Chondrocyte (in vitro differentiated cells): ENCODE data around the gene GSAP. TPM values are rescaled to one million over a fixed set of nuclear protein-coding genes. Genes with fewer than 3 reads are reported as not detected.

ENCODE experiments used
- DNase-seq: peaks from one replicate; pipeline ENCODE4 v3.0.0; 2021; ENCODE audit warnings: mixed read lengths, low spot score
- H3K27ac Mint-ChIP-seq: one replicate; pipeline ENCODE4 v1.8.0; 2021; ENCODE audit warnings: mild to moderate bottlenecking, moderate library complexity, mixed read lengths; ENCODE audit not compliant: unreplicated experiment
- H3K27me3 Mint-ChIP-seq: 2 replicates; pipeline ENCODE4 v1.8.0; 2021; ENCODE audit warnings: low read depth, mixed read lengths
- H3K36me3 Mint-ChIP-seq: 2 replicates; pipeline ENCODE4 v1.8.0; 2021; ENCODE audit warnings: low read depth, mixed read lengths
- H3K4me1 Mint-ChIP-seq: 2 replicates; pipeline ENCODE4 v1.8.0; 2021; ENCODE audit warnings: low read depth, mild to moderate bottlenecking, mixed read lengths
- H3K4me3 Mint-ChIP-seq: one replicate; pipeline ENCODE4 v1.8.0; 2021; ENCODE audit warnings: mild to moderate bottlenecking, moderate library complexity, mixed read lengths; ENCODE audit not compliant: unreplicated experiment
- H3K9me3 Mint-ChIP-seq: 2 replicates; pipeline ENCODE4 v1.8.0; 2021; ENCODE audit warnings: low read depth, mixed read lengths
- CTCF ChIP-seq: fragments of 200-600 bp; sonication (generic); IDR thresholded peaks from 2 replicates; pipeline ENCODE4 v1.5.0; 2021; ENCODE audit warnings: antibody characterized with exemption, mild to moderate bottlenecking, moderate library complexity
- total RNA-seq: library from RNA; stranded (reverse); gene quantifications from 3 replicates; pipeline ENCODE4 v1.2.1, GENCODE V29; 2021

The GSAP gene
- total RNA-seq, 1 donor from 2014 or later = 1.9 TPM

- Mint-ChIP-seq H3K9me3 (no peaks in the 10 kb centered on the region), H3K36me3 (no peaks in the 10 kb centered on the region), H3K4me3 (no peak overlapping the region), H3K4me1 (peaks cover 10% of the 10 kb centered on the region), H3K27ac (no peak overlapping the region), H3K27me3 (no peaks in the 10 kb centered on the region)
- no peak for TF ChIP-seq CTCF
- no peak for DNase-seq
These were observed 43.9 kb upstream of the GSAP start for GRCh38 chr7:77460057-77460486.

GRCh38 chr7:77459311-77459726 is 43.2 kb upstream of the GSAP start:
- Mint-ChIP-seq H3K4me3 (no peak overlapping the region), H3K9me3 (no peaks in the 10 kb centered on the region), H3K4me1 (peaks cover 12% of the 10 kb centered on the region), H3K27ac (no peak overlapping the region), H3K27me3 (no peaks in the 10 kb centered on the region), H3K36me3 (no peaks in the 10 kb centered on the region)
- no peak for DNase-seq
- no peak for TF ChIP-seq CTCF

GRCh38 chr7:77458786-77459185 is 42.6 kb upstream of the GSAP start:
- DNase-seq = no peak
- no peak overlapping the region for H3K4me3 Mint-ChIP-seq
- no peak for TF ChIP-seq CTCF
- no peak overlapping the region for H3K27ac Mint-ChIP-seq
- H3K36me3 Mint-ChIP-seq = no peaks in the 10 kb centered on the region
- peaks cover 17% of the 10 kb centered on the region for H3K4me1 Mint-ChIP-seq
- no peaks in the 10 kb centered on the region for H3K9me3 Mint-ChIP-seq
- no peaks in the 10 kb centered on the region for H3K27me3 Mint-ChIP-seq

GRCh38 chr7:77457779-77458178 is 41.6 kb upstream of the GSAP start:
- Mint-ChIP-seq H3K9me3 (no peaks in the 10 kb centered on the region), H3K4me3 (no peak overlapping the region), H3K27me3 (no peaks in the 10 kb centered on the region), H3K27ac (no peak overlapping the region), H3K36me3 (no peaks in the 10 kb centered on the region), H3K4me1 (peaks cover 26% of the 10 kb centered on the region)
- TF ChIP-seq CTCF = no peak
- no peak for DNase-seq

GRCh38 chr7:77456696-77457095 is 40.5 kb upstream of the GSAP start:
- DNase-seq = no peak

More at GRCh38 chr7:77456696-77457095, 40.5 kb upstream of the GSAP start:
- no peaks in the 10 kb centered on the region for H3K36me3 Mint-ChIP-seq
- no peaks in the 10 kb centered on the region for H3K9me3 Mint-ChIP-seq
- H3K4me1 Mint-ChIP-seq = peaks cover 26% of the 10 kb centered on the region
- no peak for TF ChIP-seq CTCF
- no peak overlapping the region for H3K27ac Mint-ChIP-seq
- no peak overlapping the region for H3K4me3 Mint-ChIP-seq
- H3K27me3 Mint-ChIP-seq = no peaks in the 10 kb centered on the region
